Stimulated activated effector memory CD8-positive, alpha-beta T cell treated with anti-CD3 and anti-CD28 coated beads, Interleukin-12 subunit alpha, Interleukin-12 subunit beta, amount 100 ng/mL, for 72 hours (primary cell): ENCODE data around the gene RFWD3.

Experiments
- ATAC-seq: fragments of 150-1000 bp; cut with Tn5 transposase; 2 replicates; pipeline ENCODE4 v1.10.0; 2021
- DNase-seq, 2 donors: peaks; one replicate each; pipeline ENCODE4 v3.0.0; 2021 to 2022; ENCODE audit warnings: low spot score in 2 of 2
- H3K27ac Mint-ChIP-seq: one replicate; pipeline ENCODE4 v1.8.0; 2022; ENCODE audit warnings: mild to moderate bottlenecking, mixed read lengths
- H3K36me3 Mint-ChIP-seq: one replicate; pipeline ENCODE4 v1.8.0; 2022; ENCODE audit warnings: mild to moderate bottlenecking, mixed read lengths
- H3K4me1 Mint-ChIP-seq: one replicate; pipeline ENCODE4 v1.8.0; 2022; ENCODE audit warnings: mixed read lengths
- H3K4me3 Mint-ChIP-seq: one replicate; pipeline ENCODE4 v1.8.0; 2022; ENCODE audit warnings: mild to moderate bottlenecking, mixed read lengths
- H3K9me3 Mint-ChIP-seq: one replicate; pipeline ENCODE4 v1.8.0; 2022; ENCODE audit warnings: mixed read lengths

The RFWD3 gene

DNA sequence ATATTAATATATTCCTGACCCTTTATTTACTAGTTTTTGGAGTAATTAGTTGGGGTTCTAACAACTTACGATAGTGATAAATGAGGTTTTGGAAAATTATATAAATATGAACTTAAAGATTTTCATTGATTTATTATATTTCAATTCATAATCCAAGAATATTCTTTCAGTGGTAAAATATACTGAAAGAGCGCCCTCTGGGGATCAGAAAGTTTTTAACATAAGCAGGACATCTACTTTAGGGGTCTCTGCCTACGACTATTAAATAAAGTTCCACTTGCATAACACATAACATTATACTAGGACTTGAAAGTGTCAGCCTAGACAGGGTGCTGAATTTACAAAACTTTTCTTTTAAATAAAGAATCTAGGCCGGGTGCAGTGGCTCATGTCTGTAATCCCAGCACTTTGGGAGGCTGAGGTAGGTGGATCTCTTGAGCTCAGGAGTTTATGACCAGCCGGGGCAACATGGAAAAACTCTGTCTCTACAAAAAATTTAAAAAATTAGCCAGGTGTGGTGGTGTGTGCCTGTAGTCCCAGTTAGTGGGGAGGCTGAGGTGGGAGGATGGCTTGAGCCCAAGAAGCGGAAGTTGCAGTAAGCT lies 15.6 kb downstream of the RFWD3 start:
- Mint-ChIP-seq H3K4me3 (no peak overlapping the region), H3K4me1 (peaks cover 12% of the 10 kb centered on the region), H3K9me3 (no peaks in the 10 kb centered on the region), H3K27ac (no peak overlapping the region), H3K36me3 (peaks cover 99% of the 10 kb centered on the region)
- DNase-seq, result no peak
- ATAC-seq, result no peak

DNA sequence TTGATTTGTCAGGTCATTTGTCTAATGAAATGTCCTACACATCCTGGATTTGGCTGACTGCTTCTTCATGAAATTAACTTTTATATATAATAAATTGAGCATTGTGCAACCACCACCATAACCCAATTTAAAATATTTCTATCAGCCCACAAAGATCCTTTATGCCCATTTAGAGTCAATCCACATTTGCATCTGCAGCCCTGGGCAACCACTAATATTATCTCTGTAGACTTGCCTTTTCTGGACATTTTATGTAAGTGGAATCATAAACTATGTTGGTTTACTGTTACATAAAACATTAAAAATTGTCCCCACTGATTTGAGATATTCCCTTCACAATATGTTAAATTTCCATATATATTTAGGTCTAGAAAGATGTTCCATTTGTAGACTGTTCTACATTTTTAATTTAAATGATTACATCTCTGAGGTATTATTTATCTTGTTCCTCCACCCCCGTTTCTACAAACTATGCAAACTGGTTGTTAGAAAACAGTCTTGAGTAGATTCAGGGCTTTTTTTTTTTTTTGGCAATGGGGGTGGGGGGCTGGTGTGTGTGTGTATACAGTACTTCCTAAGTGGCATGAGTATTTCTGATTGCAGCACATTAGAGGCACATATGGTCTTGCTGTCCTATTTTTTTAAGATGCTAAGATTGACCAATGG lies 16.7 kb downstream of the RFWD3 start:
- Mint-ChIP-seq H3K9me3 (no peaks in the 10 kb centered on the region), H3K36me3 (peaks cover 99% of the 10 kb centered on the region), H3K4me1 (peaks cover 12% of the 10 kb centered on the region), H3K27ac (no peak overlapping the region), H3K4me3 (no peak overlapping the region)
- no peak for DNase-seq
- ATAC-seq, result no peak

DNA sequence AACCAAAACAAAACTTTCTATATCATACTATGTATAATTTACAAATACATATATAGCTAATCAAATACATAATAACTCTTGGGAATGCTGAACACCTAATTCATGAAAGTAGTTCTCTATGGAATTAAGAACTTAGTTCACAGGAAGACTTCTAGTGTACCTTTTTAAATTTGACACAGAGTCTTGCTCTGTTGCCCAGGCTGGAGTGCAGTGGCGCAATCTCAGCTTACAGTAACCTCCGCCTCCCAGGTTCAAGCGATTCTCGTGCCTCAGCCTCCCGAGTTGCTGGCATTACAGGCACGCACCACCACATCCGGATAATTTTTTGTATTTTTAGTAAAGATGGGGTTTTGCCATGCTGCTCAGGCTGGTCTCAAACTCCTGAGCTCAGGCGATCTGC lies 24.7 kb downstream of the RFWD3 start:
- DNase-seq, result no peak
- H3K4me3 Mint-ChIP-seq, result no peak overlapping the region
- no peak overlapping the region for H3K27ac Mint-ChIP-seq
- H3K36me3 Mint-ChIP-seq, result peaks cover 100% of the 10 kb centered on the region
- no peaks in the 10 kb centered on the region for H3K4me1 Mint-ChIP-seq
- no peaks in the 10 kb centered on the region for H3K9me3 Mint-ChIP-seq
- no peak for ATAC-seq

DNA sequence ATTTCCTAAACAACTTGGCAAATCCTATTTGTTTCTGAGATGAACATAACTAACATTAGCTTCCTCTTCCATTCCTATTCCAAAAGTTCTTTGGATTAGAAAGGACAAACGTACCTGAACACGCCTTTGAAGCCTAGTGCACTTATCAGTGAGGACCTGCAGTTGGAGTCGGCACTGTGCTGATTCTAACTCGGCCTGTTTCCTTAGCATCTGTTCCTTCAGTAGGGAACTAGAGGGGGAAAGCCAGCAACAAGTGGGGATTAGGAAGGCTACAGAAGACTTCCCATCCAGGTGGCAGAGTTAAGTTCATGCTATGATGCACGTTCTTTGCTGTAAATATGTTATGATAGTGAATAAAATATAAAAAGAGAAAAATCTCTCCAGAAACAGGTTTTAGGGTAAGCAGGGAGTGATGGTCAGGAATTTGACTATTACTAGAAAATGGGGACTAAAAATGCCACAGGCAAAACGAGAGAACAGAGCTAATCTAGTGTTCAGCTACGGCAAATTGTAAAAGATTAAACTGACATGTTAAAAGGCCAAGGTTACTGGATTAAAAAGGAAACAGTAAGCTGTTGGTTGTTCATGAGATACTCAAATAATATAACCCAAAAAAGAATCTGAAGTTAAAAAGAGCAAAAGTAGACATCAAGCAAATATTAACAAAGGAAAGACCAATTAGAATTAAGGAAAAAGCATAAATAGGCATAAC lies 28.8 kb downstream of the RFWD3 start:
- ATAC-seq (no peak), DNase-seq (no peak)
- Mint-ChIP-seq H3K36me3 (peaks cover 100% of the 10 kb centered on the region), H3K4me1 (no peaks in the 10 kb centered on the region), H3K4me3 (no peak overlapping the region), H3K27ac (no peak overlapping the region), H3K9me3 (no peaks in the 10 kb centered on the region)

DNA sequence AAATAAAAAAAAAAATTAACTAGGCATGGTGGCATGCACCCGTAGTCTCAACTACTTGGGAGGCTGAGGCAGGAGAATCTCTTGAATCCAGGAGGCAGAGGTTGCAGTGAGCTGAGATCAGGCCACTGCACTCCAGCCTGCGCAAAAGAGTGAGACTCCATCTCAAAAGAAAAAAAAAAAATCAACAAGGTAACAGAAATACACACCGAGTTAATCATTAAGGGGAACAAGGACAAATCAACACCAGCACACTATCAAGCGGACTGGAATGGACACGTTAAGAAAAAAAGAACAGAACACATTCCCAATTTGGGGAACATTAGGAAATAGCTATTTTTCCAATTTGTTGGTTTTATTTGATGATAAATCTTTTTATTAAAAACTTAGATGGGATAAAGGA lies 31.4 kb downstream of the RFWD3 start:
- Mint-ChIP-seq H3K27ac (no peak overlapping the region), H3K36me3 (peaks cover 100% of the 10 kb centered on the region)
- DNase-seq, result no peak

DNA sequence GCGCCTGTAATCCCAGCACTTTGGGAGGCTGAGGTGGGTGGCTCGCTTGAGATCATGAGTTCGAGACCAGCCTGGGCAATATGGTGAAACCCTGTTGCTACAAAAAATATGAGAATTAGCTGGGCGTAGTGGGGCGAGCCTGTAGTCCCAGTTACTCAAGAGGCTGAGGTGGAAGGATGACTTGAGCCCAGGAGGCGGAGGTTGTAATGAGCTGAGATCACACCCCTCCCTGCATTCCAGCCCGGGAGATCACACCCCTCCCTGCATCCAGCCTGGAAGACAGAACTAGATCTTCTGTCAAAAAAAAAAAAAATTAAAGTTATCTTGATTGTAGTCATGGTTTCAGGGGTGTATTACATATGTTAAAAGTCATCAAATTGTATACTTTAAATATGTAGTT lies 33.0 kb downstream of the RFWD3 start:
- H3K36me3 Mint-ChIP-seq, result peaks cover 100% of the 10 kb centered on the region
- no peak for DNase-seq
- H3K4me3 Mint-ChIP-seq, result no peak overlapping the region
- ATAC-seq, result no peak
- no peaks in the 10 kb centered on the region for H3K9me3 Mint-ChIP-seq
- H3K27ac Mint-ChIP-seq, result no peak overlapping the region
- peaks cover 12% of the 10 kb centered on the region for H3K4me1 Mint-ChIP-seq

More for the DNA sequence above, 31.4 kb downstream of the RFWD3 start:
- no peak for ATAC-seq
- H3K9me3 Mint-ChIP-seq, result no peaks in the 10 kb centered on the region
- no peak overlapping the region for H3K4me3 Mint-ChIP-seq
- H3K4me1 Mint-ChIP-seq, result no peaks in the 10 kb centered on the region

- peaks cover 100% of the 10 kb centered on the region for H3K36me3 Mint-ChIP-seq
- H3K4me1 Mint-ChIP-seq, result peaks cover 46% of the 10 kb centered on the region
- peak; percentile 2 for ATAC-seq
- peak overlapping the region; percentile 78 for H3K27ac Mint-ChIP-seq
- DNase-seq, result no peak
- H3K4me3 Mint-ChIP-seq, result peak overlapping the region; percentile 3
- no peaks in the 10 kb centered on the region for H3K9me3 Mint-ChIP-seq
Measured at GRCh38 chr16:74627506-74628220, 39.0 kb downstream of the RFWD3 start.

DNA sequence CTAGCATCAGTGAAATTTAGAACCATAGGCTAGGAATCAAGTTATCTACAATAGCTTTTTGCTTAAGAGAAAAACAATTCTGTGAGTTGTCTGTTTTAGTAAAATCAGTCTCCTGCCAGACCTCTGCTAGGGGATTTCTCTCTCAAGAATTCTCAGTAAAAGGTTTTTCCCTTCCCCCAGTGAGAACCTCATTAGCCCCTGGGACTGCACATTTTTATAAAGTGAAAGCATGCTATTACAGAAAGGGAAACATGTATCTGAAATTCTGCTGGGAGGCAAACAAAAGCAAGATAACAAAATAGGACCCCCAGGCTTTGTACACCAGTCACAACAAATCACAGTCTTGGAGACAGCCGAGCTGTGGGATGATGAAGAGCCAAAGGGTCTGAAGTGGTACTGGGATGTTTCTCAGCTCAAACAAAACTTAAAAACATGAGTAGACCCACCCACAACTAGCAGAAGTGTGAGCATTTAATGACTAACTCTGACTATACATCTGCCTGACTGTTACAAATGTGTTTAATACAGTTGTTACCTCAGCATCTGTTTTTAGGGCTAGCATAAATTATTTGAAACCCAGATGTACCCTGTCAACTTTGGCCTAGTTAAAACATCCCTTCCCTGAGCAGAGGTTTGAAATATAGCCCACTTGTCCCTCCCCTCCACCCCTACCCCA lies 39.8 kb downstream of the RFWD3 start:
- H3K27ac Mint-ChIP-seq, result peak overlapping the region; percentile 78
- peak; percentile 97 for ATAC-seq
- no peak for DNase-seq
- H3K36me3 Mint-ChIP-seq, result peaks cover 100% of the 10 kb centered on the region
- no peaks in the 10 kb centered on the region for H3K9me3 Mint-ChIP-seq
- peak overlapping the region; percentile 3 for H3K4me3 Mint-ChIP-seq
- H3K4me1 Mint-ChIP-seq, result peaks cover 46% of the 10 kb centered on the region

DNA sequence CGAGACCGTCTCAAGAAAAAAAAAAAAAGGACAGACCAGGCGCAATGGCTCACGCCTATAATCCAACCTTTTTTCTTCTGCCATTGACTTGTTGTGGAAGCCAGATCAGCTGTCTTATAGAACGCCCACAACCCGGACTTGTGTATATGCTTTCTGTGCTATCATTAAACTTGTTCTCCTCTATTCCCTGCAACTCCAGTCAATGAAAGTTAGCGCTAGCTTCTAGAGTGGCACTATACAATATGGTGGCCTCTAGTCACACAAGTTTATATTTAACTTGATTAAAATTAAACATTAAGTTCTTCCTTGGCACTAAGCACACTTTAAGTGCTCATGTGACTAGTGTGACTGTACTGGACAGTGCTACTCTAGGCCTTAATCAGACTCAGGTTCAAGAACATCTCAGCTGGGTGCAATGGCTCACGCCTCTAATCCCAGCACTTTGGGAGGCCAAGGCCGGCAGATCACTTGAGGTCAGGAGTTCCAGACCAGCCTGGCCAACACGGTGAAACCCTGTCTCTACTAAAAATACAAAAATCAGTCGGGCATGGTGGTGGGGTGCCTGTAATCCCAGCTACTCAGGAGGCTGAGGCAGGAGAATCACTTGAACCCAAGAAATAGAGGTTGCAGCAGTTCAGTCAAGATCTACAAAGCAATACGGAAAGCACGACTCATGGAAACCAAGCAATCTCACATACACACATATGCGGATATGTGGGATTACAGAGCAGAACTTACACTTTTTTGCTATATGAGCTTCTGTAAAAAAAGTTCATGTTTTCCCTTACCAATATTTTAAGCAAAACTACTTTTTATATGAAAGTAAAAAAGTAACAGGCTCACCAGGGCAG lies 41.0 kb downstream of the RFWD3 start:
- Mint-ChIP-seq H3K4me3 (peak overlapping the region; percentile 3), H3K4me1 (peaks cover 46% of the 10 kb centered on the region), H3K27ac (peak overlapping the region; percentile 78), H3K36me3 (peaks cover 100% of the 10 kb centered on the region), H3K9me3 (no peaks in the 10 kb centered on the region)
- no peak for DNase-seq
- no peak for ATAC-seq

GRCh38 chr16:74623839-74624235 lies 42.8 kb downstream of the RFWD3 start:
- DNase-seq (no peak), ATAC-seq (no peak)
- Mint-ChIP-seq H3K4me3 (no peak overlapping the region), H3K9me3 (no peaks in the 10 kb centered on the region), H3K36me3 (peaks cover 100% of the 10 kb centered on the region), H3K27ac (no peak overlapping the region), H3K4me1 (peaks cover 36% of the 10 kb centered on the region)

GRCh38 chr16:74623214-74623838 lies 43.4 kb downstream of the RFWD3 start:
- DNase-seq (no peak), ATAC-seq (no peak)
- Mint-ChIP-seq H3K4me3 (no peak overlapping the region), H3K27ac (no peak overlapping the region), H3K36me3 (peaks cover 99% of the 10 kb centered on the region), H3K9me3 (no peaks in the 10 kb centered on the region), H3K4me1 (peaks cover 31% of the 10 kb centered on the region)

DNA sequence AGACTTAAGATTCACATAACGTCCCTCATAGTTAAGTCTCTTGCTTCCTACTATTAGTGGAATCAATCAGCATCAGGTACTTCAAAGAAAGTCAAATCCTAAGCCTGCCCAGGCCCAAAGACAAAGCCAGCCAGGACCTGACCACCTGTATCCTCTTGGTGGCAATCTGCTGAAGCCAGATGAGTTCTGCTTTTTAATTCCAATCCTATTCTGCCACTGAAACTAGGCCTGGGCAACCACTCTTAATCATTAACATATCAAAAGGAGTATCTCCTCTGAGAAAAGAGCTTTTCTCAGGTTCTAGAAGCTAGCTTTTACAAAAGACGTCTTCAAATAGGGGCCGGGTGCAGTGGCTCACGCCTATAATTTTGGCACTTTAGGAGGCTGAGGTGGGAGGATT lies 44.7 kb downstream of the RFWD3 start:
- Mint-ChIP-seq H3K36me3 (peaks cover 95% of the 10 kb centered on the region), H3K27ac (no peak overlapping the region), H3K4me3 (no peak overlapping the region), H3K4me1 (peaks cover 31% of the 10 kb centered on the region), H3K9me3 (no peaks in the 10 kb centered on the region)
- no peak for ATAC-seq
- DNase-seq, result no peak

DNA sequence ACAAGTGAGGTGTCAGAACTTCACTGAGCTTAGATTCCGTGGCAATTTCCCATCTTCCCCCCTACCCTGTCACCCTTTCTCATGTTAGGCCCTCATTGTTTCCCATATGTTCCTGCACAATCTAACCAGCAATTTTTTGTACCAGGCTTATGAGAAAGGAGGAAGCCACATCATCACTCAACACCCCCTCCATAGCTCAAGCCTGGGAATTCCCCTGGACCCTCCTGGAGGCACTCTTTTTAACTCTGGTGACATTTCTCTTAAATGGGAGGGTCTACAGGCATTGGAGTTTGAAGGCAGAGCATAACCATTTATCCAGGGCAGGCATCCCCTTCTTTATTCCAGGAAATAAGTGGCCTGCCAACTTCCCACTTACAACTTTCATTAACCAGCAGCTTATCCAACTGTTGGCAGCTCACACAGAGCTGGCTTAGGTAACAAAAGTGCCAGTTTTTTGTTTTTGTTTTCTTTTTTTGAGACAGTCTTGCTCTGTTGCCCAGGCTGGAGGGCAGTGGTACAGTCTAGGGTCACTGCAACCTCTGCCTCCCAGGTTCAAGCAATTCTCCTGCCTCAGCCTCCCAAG lies 49.4 kb downstream of the RFWD3 start:
- Mint-ChIP-seq H3K36me3 (peaks cover 59% of the 10 kb centered on the region), H3K27ac (peak overlapping the region; percentile 76), H3K4me3 (no peak overlapping the region), H3K9me3 (no peaks in the 10 kb centered on the region), H3K4me1 (peaks cover 12% of the 10 kb centered on the region)
- DNase-seq (no peak), ATAC-seq (no peak)

DNA sequence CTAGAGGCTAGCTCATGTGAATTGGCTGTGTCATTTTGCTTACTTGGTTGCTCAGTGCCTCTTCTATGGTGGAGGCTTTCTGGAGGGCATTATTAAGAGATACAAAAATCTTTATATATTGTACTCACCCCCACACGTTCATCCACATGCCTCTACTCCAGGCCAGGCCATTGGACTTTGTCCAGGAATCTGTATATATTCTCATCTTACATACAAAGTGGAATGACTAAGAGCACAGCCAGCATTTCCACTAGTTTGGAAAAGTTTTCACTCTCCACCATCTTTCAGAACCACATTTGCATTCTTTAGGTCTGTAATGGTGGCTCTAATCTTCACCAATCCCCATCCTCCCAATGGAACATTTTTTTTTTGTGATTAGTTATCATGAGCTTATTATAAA lies 55.0 kb downstream of the RFWD3 start:
- peaks cover 11% of the 10 kb centered on the region for H3K4me1 Mint-ChIP-seq
- H3K36me3 Mint-ChIP-seq, result peaks cover 17% of the 10 kb centered on the region
- H3K4me3 Mint-ChIP-seq, result no peak overlapping the region
- H3K9me3 Mint-ChIP-seq, result no peaks in the 10 kb centered on the region
- DNase-seq, result no peak
- no peak overlapping the region for H3K27ac Mint-ChIP-seq
- no peak for ATAC-seq
